CD14-positive monocyte (primary cell): ENCODE results near the gene PAGR1. TPM values are rescaled to one million over a fixed set of nuclear protein-coding genes. Genes with fewer than 3 reads are reported as not detected.

Source experiments
- DNase-seq, 3 donors: peaks; one replicate each; pipeline ENCODE4 v3.0.0-alpha.2; 2011 to 2022
- H2AFZ ChIP-seq: 2 replicates; pipeline ENCODE4 v1.6.0; 2012; ENCODE audit warnings: mild to moderate bottlenecking, low read depth, low read length, inconsistent platforms; ENCODE audit not compliant: insufficient read depth, poor library complexity, severe bottlenecking
- H3K27ac ChIP-seq, 2 donors: 1 replicate in 1 of 2; 2 replicates in 1 of 2; pipeline ENCODE4 v1.5.1; 2012 to 2013; ENCODE audit warnings: low read length in 2 of 2, control low read depth in 1 of 2, inconsistent platforms in 1 of 2, low read depth in 1 of 2, mild to moderate bottlenecking in 1 of 2
- H3K27me3 ChIP-seq, 2 donors: one replicate each; pipeline versions ENCODE4 v1.6.0 to v1.6.1; 2011 to 2013; ENCODE audit warnings: low read length in 2 of 2; ENCODE audit not compliant: control insufficient read depth in 2 of 2, insufficient read depth in 2 of 2
- H3K36me3 ChIP-seq, 2 donors: replicated peaks in 1 of 2; 1 replicate in 1 of 2; 2 replicates in 1 of 2; pipeline versions ENCODE4 v1.5.1 to v1.6.1; 2012 to 2013; ENCODE audit warnings: low read length in 2 of 2, control low read depth in 1 of 2, inconsistent platforms in 1 of 2, mild to moderate bottlenecking in 1 of 2; ENCODE audit not compliant: insufficient read depth in 2 of 2, control insufficient read depth in 1 of 2
- H3K4me1 ChIP-seq, 2 donors: 1 replicate in 1 of 2; 2 replicates in 1 of 2; pipeline versions ENCODE4 v1.5.1 to v1.6.1; 2012 to 2013; ENCODE audit warnings: low read length in 2 of 2, control low read depth in 1 of 2, inconsistent platforms in 1 of 2, mild to moderate bottlenecking in 1 of 2, moderate library complexity in 1 of 2; ENCODE audit not compliant: insufficient read depth in 2 of 2, control insufficient read depth in 1 of 2
- H3K4me2 ChIP-seq: replicated peaks from 2 replicates; pipeline ENCODE3; 2012; ENCODE audit warnings: low read length, moderate library complexity, mild to moderate bottlenecking; ENCODE audit not compliant: poor library complexity, severe bottlenecking; ENCODE audit errors: extremely low read depth
- H3K4me3 ChIP-seq, 3 experiments: fragments of 200-600 bp in 1 of 3; sonication (generic) in 1 of 3; replicated peaks in 1 of 3; 1 replicate in 2 of 3; 2 replicates in 1 of 3; pipeline ENCODE4 v1.5.1; 2011 to 2013; ENCODE audit warnings: low read length in 3 of 3, mild to moderate bottlenecking in 3 of 3, control low read depth in 2 of 3, low read depth in 2 of 3, inconsistent platforms in 1 of 3, moderate library complexity in 1 of 3
- H3K79me2 ChIP-seq: 2 replicates; pipeline ENCODE4 v1.6.0; 2012; ENCODE audit warnings: mild to moderate bottlenecking, control low read depth, inconsistent platforms, low read length, moderate library complexity; ENCODE audit not compliant: insufficient read depth
- H3K9ac ChIP-seq: 2 replicates; pipeline ENCODE4 v1.6.0; 2017; ENCODE audit warnings: low read length, mild to moderate bottlenecking; ENCODE audit not compliant: insufficient read depth, poor library complexity, severe bottlenecking
- H3K9me3 ChIP-seq, 2 donors: replicated peaks in 1 of 2; 1 replicate in 1 of 2; 2 replicates in 1 of 2; pipeline versions ENCODE4 v1.5.1 to v1.6.1; 2012 to 2013; ENCODE audit warnings: low read length in 2 of 2, control low read depth in 1 of 2; ENCODE audit not compliant: control insufficient read depth in 1 of 2, insufficient read depth in 1 of 2
- H4K20me1 ChIP-seq: 2 replicates; pipeline ENCODE4 v1.6.0; 2012; ENCODE audit warnings: mild to moderate bottlenecking, low read length, control low read depth, moderate library complexity; ENCODE audit not compliant: insufficient read depth
- H3K27ac Mint-ChIP-seq, 7 donors: one replicate each; pipeline ENCODE4 v1.8.0; 2020; ENCODE audit warnings: mild to moderate bottlenecking in 7 of 7, mixed read lengths in 7 of 7, moderate library complexity in 6 of 7, inconsistent platforms in 2 of 7
- H3K27me3 Mint-ChIP-seq, 3 donors: one replicate each; pipeline ENCODE4 v1.8.0; 2021 to 2022; ENCODE audit warnings: low read depth in 3 of 3, mild to moderate bottlenecking in 3 of 3, mixed read lengths in 3 of 3, moderate library complexity in 3 of 3, inconsistent platforms in 1 of 3
- H3K36me3 Mint-ChIP-seq, 2 donors: one replicate each; pipeline ENCODE4 v1.8.0; 2020; ENCODE audit warnings: mixed read lengths in 2 of 2, inconsistent platforms in 1 of 2, mild to moderate bottlenecking in 1 of 2
- H3K4me1 Mint-ChIP-seq: one replicate; pipeline ENCODE4 v1.8.0; 2020; ENCODE audit warnings: mild to moderate bottlenecking, mixed read lengths
- H3K4me3 Mint-ChIP-seq, 2 donors: one replicate each; pipeline ENCODE4 v1.8.0; 2020; ENCODE audit warnings: mild to moderate bottlenecking in 2 of 2, mixed read lengths in 2 of 2, moderate library complexity in 1 of 2
- H3K9me3 Mint-ChIP-seq, 7 donors: one replicate each; pipeline ENCODE4 v1.8.0; 2020 to 2022; ENCODE audit warnings: mixed read lengths in 7 of 7, mild to moderate bottlenecking in 6 of 7, moderate library complexity in 6 of 7, inconsistent platforms in 2 of 7
- CTCF ChIP-seq: fragments of 200-600 bp; IDR thresholded peaks from one replicate; pipeline ENCODE4 v1.8.0; 2022; ENCODE audit warnings: antibody characterized with exemption, mild to moderate bottlenecking
- WGBS: methylation state at CpG from one replicate; pipeline ENCODE4 v1.1.5; 2013; ENCODE audit warnings: missing lambda C conversion rate; ENCODE audit not compliant: insufficient coverage; 5-methylcytosine and 5-hydroxymethylcytosine counted together
- intact Hi-C, 2 donors: fragments of 100-400 bp; cut with micrococcal nuclease; formaldehyde crosslinking; loops; one replicate each; pipeline versions ENCODE4 v1.15.0 to v1.15.1; 2023
- polyA plus RNA-seq, 3 donors: library from polyadenylated mRNA; depleted of rRNA in 1 of 3; unstranded in 2 of 3; stranded (reverse) in 1 of 3; fragments of 300-500 nt in 2 of 3; fragments of >200 nt in 1 of 3; fragmentation: Illumina TruSeq in 2 of 3; gene quantifications; 1 replicate in 2 of 3; 2 replicates in 1 of 3; pipeline ENCODE4 v1.2.3, GENCODE V29; 2012 to 2021

PAGR1 gene
- polyA plus RNA-seq, 3 donors = 12.6 to 43.4 (median 36.3) TPM

GRCh38 chr16:29863669-29863984, 47.7 kb downstream of the PAGR1 start:
- peaks cover 26 to 28% of the 10 kb centered on the region in 2 donors for H3K36me3 Mint-ChIP-seq
- Histone ChIP-seq H3K4me1 (peaks cover 13 to 24% of the 10 kb centered on the region in 2 donors), H4K20me1 (peaks cover 20% of the 10 kb centered on the region), H3K4me3 (peak overlapping the region in 1 of 3 experiments; percentile 98), H3K9ac (peak overlapping the region; percentile 89), H3K4me2 (peak overlapping the region; percentile 83), H3K79me2 (peaks cover 23% of the 10 kb centered on the region), H3K27me3 (no peaks in the 10 kb centered on the region), H3K27ac (peak overlapping the region; percentile 65 to 100), H3K9me3 (no peaks in the 10 kb centered on the region), H2AFZ (peak overlapping the region; percentile 94), H3K36me3 (peaks cover 27% of the 10 kb centered on the region in 2 donors)
- TF ChIP-seq CTCF = peak; percentile 11
- intact Hi-C loops = loop anchor here (2.0 to 10.0 kb wide), 5 partner anchors 41 to 111 kb away; partner anchors contain the start of genes KCTD13 (in 1 of the 2), MVP (in 1 of the 2), PAGR1 (in 1 of the 2) and TAOK2 (in 1 of the 2)
- no peak for DNase-seq
- peaks cover 23% of the 10 kb centered on the region for H3K4me1 Mint-ChIP-seq
- peaks cover 0 to 14% (median 0%) of the 10 kb centered on the region in 3 donors for H3K27me3 Mint-ChIP-seq
- peak overlapping the region in 1 of 2 donors; percentile 51 for H3K4me3 Mint-ChIP-seq
- WGBS = 34% methylated on average over 4 of the region's 16 CpGs
- peaks cover 0 to 2% (median 0%) of the 10 kb centered on the region in 7 donors for H3K9me3 Mint-ChIP-seq
- peak overlapping the region; percentile 93 to 100 (median 100) for H3K27ac Mint-ChIP-seq

GRCh38 chr16:29864205-29864604, 48.3 kb downstream of the PAGR1 start:
- Histone ChIP-seq H3K27ac (no peak overlapping the region), H3K36me3 (peaks cover 21 to 22% of the 10 kb centered on the region in 2 donors), H4K20me1 (peaks cover 18% of the 10 kb centered on the region), H3K4me1 (peaks cover 13 to 24% of the 10 kb centered on the region in 2 donors), H2AFZ (no peak overlapping the region), H3K9me3 (no peaks in the 10 kb centered on the region), H3K9ac (no peak overlapping the region), H3K27me3 (no peaks in the 10 kb centered on the region), H3K4me2 (no peak overlapping the region), H3K79me2 (peaks cover 23% of the 10 kb centered on the region), H3K4me3 (no peak overlapping the region)
- intact Hi-C loops = loop anchor here (5.0 to 10.0 kb wide), 4 partner anchors 42 to 111 kb away; partner anchors contain the start of genes KCTD13 (in 1 of the 2), MVP (in 1 of the 2), PAGR1 (in 1 of the 2) and TAOK2 (in 1 of the 2)
- peaks cover 0 to 2% (median 0%) of the 10 kb centered on the region in 7 donors for H3K9me3 Mint-ChIP-seq
- no peak overlapping the region for H3K4me3 Mint-ChIP-seq
- DNase-seq = no peak
- peaks cover 0 to 14% (median 3%) of the 10 kb centered on the region in 3 donors for H3K27me3 Mint-ChIP-seq
- WGBS = 90% methylated on average over 4 of the region's 9 CpGs
- H3K4me1 Mint-ChIP-seq = peaks cover 23% of the 10 kb centered on the region
- H3K27ac Mint-ChIP-seq = no peak overlapping the region
- H3K36me3 Mint-ChIP-seq = peaks cover 20 to 22% of the 10 kb centered on the region in 2 donors
- no peak for TF ChIP-seq CTCF
